ENCODE results near the gene KRTAP19-5. TPM values are rescaled to one million over a fixed set of nuclear protein-coding genes. Genes with fewer than 3 reads are reported as not detected.

The KRTAP19-5 gene
- total RNA-seq, 4 donors from 2014 or later, result not detected

DNA sequence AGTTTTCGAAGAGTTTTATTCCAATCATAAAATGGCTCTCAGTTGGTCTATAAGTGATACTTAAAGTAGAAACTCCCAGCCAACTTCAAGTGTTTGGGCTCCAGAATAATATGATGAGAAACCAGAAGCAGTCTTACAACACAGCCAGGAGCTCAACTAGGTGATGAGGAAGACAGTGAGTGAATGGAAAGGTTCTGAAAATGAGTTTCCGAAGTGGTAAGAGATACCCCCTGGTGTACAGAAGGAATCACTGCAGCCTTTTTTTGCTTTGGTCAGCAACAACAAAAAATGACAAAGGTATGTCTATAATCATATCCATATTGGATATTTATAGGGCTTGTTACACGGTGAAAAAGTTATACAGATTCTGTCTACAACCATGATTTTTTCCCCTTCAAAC, 38.2 kb downstream of the KRTAP19-5 start:
- H3K9me3 ChIP-seq, result no peaks in the 10 kb centered on the region
- DNase-seq (ENCODE audit: extremely low spot score), result no peak
- whole genome bisulfite sequencing, result 63% methylated on average over 3 of the region's 3 CpGs
- no peaks in the 10 kb centered on the region for H3K36me3 ChIP-seq
- intact Hi-C loops (cut with DNase I), result no loop called here
- no peak for TF ChIP-seq CTCF (IDR thresholded peaks at IDR 0.05)
- no peak for TF ChIP-seq POLR2A (IDR thresholded peaks at IDR 0.05; ENCODE audit: low read depth)
- no peak for TF ChIP-seq POLR2AphosphoS5 (IDR thresholded peaks at IDR 0.05)
- no peak for TF ChIP-seq EP300 (IDR thresholded peaks at IDR 0.05)
- H3K4me1 ChIP-seq, result no peaks in the 10 kb centered on the region
- no peaks in the 10 kb centered on the region for H3K27me3 ChIP-seq
- H3K4me3 ChIP-seq, result no peak overlapping the region
- H3K27ac ChIP-seq (replicated peaks in 1 of 4), result no peak overlapping the region

Small RNA genes within 50 kb of the gene (small RNA-seq; reads per million reads assigned to genes)
- gene AP000567.1 (0 reads per million in 3 donors), gene KRTAP19-10P (0 reads per million in 3 donors), gene KRTAP19-11P (0 reads per million in 3 donors), gene KRTAP19-9P (0 reads per million in 3 donors)

Other genes with a start within 250 kb of the KRTAP19-5 start
- gene KRTAP24-1, start 219.2 kb downstream of the KRTAP19-5 start, total RNA-seq, result not detected
- gene KRTAP25-1, start 212.6 kb downstream of the KRTAP19-5 start, total RNA-seq, result not detected
- gene KRTAP26-1, start 181.8 kb downstream of the KRTAP19-5 start, total RNA-seq, result not detected
- not detected for gene KRTAP27-1, start 164.4 kb downstream of the KRTAP19-5 start, total RNA-seq
- gene KRTAP23-1, start 153.5 kb downstream of the KRTAP19-5 start, total RNA-seq, result not detected
- gene KRTAP13-2, start 129.9 kb downstream of the KRTAP19-5 start, total RNA-seq, result not detected
- not detected for gene KRTAP13-1, start 106.1 kb downstream of the KRTAP19-5 start, total RNA-seq
- gene KRTAP13-3, start 76.2 kb downstream of the KRTAP19-5 start, total RNA-seq, result not detected
- gene KRTAP13-4, start 71.9 kb downstream of the KRTAP19-5 start, total RNA-seq, result not detected
- gene KRTAP15-1, start 61.9 kb downstream of the KRTAP19-5 start, total RNA-seq, result not detected
- not detected for gene KRTAP19-1, start 21.8 kb downstream of the KRTAP19-5 start, total RNA-seq
- gene KRTAP19-2, start 14.7 kb downstream of the KRTAP19-5 start, total RNA-seq, result not detected
- gene KRTAP19-3, start 10.1 kb downstream of the KRTAP19-5 start, total RNA-seq, result not detected
- gene KRTAP19-4, start 5.0 kb downstream of the KRTAP19-5 start, total RNA-seq, result not detected
- gene KRTAP19-6, start 39.7 kb upstream of the KRTAP19-5 start, total RNA-seq, result not detected
- gene KRTAP19-7, start 59.2 kb upstream of the KRTAP19-5 start, total RNA-seq, result not detected
- not detected for gene KRTAP22-2, start 88.3 kb upstream of the KRTAP19-5 start, total RNA-seq
- gene KRTAP6-3, start 90.3 kb upstream of the KRTAP19-5 start, total RNA-seq, result not detected
- not detected for gene KRTAP6-2, start 96.8 kb upstream of the KRTAP19-5 start, total RNA-seq
- not detected for gene KRTAP22-1, start 98.9 kb upstream of the KRTAP19-5 start, total RNA-seq
- not detected for gene KRTAP6-1, start 111.8 kb upstream of the KRTAP19-5 start, total RNA-seq
- not detected for gene KRTAP20-1, start 114.3 kb upstream of the KRTAP19-5 start, total RNA-seq
- not detected for gene KRTAP20-4, start 118.5 kb upstream of the KRTAP19-5 start, total RNA-seq
- not detected for gene KRTAP20-2, start 133.1 kb upstream of the KRTAP19-5 start, total RNA-seq
- gene KRTAP20-3, start 140.7 kb upstream of the KRTAP19-5 start, total RNA-seq, result not detected
- not detected for gene KRTAP21-3, start 216.6 kb upstream of the KRTAP19-5 start, total RNA-seq
- gene KRTAP21-2, start 245.1 kb upstream of the KRTAP19-5 start, total RNA-seq, result not detected